ENCODE measurements around the gene PTPRN2.

PTPRN2 gene

GRCh38 chr7:157975401-157976372 lies 611.9 kb downstream of the PTPRN2 start:
- TF ChIP-seq MAX (IDR thresholded peaks at IDR 0.05; ENCODE audit: low read depth, low read length) (no peak), CTCF (IDR thresholded peaks at IDR 0.05; ENCODE audit: low read depth, low read length) (no peak), MYC (IDR thresholded peaks at IDR 0.05; ENCODE audit: low read depth, low read length) (no peak), POLR2A (IDR thresholded peaks at IDR 0.05; ENCODE audit: extremely low read depth, insufficient read length) (no peak)
- no peak overlapping the region for H3K4me3 ChIP-seq (ENCODE audit: low read depth, low read length)
- DNase-seq (ENCODE audit: low read depth) = no peak

- H3K4me3 ChIP-seq (ENCODE audit: low read depth, low read length) = no peak overlapping the region
- no peak for DNase-seq (ENCODE audit: low read depth)
- TF ChIP-seq POLR2A (IDR thresholded peaks at IDR 0.05; ENCODE audit: extremely low read depth, insufficient read length) (no peak), MAX (IDR thresholded peaks at IDR 0.05; ENCODE audit: low read depth, low read length) (no peak), MYC (IDR thresholded peaks at IDR 0.05; ENCODE audit: low read depth, low read length) (no peak), CTCF (IDR thresholded peaks at IDR 0.05; ENCODE audit: low read depth, low read length) (no peak)
These were observed 612.9 kb downstream of the PTPRN2 start for GRCh38 chr7:157974678-157975230.

- DNase-seq (ENCODE audit: low read depth) = no peak
- no peak for TF ChIP-seq MAX (IDR thresholded peaks at IDR 0.05; ENCODE audit: low read depth, low read length)
- H3K4me3 ChIP-seq (ENCODE audit: low read depth, low read length) = no peak overlapping the region
These were observed 613.5 kb downstream of the PTPRN2 start for GRCh38 chr7:157973971-157974677.

- no peak overlapping the region for H3K4me3 ChIP-seq (ENCODE audit: low read depth, low read length)
- TF ChIP-seq MYC (IDR thresholded peaks at IDR 0.05; ENCODE audit: low read depth, low read length) (no peak), CTCF (IDR thresholded peaks at IDR 0.05; ENCODE audit: low read depth, low read length) (no peak), POLR2A (IDR thresholded peaks at IDR 0.05; ENCODE audit: extremely low read depth, insufficient read length) (no peak), MAX (IDR thresholded peaks at IDR 0.05; ENCODE audit: low read depth, low read length) (no peak)
- no peak for DNase-seq (ENCODE audit: low read depth)
These were observed 614.7 kb downstream of the PTPRN2 start for GRCh38 chr7:157972914-157973313.

- TF ChIP-seq MYC (IDR thresholded peaks at IDR 0.05; ENCODE audit: low read depth, low read length) = no peak
- no peak for DNase-seq (ENCODE audit: low read depth)
- H3K4me3 ChIP-seq (ENCODE audit: low read depth, low read length) = no peak overlapping the region
These were observed 616.1 kb downstream of the PTPRN2 start for GRCh38 chr7:157971501-157971900.

- TF ChIP-seq POLR2A (IDR thresholded peaks at IDR 0.05; ENCODE audit: extremely low read depth, insufficient read length) (no peak), MYC (IDR thresholded peaks at IDR 0.05; ENCODE audit: low read depth, low read length) (no peak), MAX (IDR thresholded peaks at IDR 0.05; ENCODE audit: low read depth, low read length) (no peak), CTCF (IDR thresholded peaks at IDR 0.05; ENCODE audit: low read depth, low read length) (no peak)
- H3K4me3 ChIP-seq (ENCODE audit: low read depth, low read length) = no peak overlapping the region
- no peak for DNase-seq (ENCODE audit: low read depth)
These were observed 616.9 kb downstream of the PTPRN2 start for GRCh38 chr7:157970744-157971143.
